Progenitor cell of endocrine pancreas (in vitro differentiated cells): ENCODE results near the gene DEFB114. TPM values are rescaled to one million over a fixed set of nuclear protein-coding genes. Genes with fewer than 3 reads are reported as not detected.

Experiments used
- DNase-seq: peaks from one replicate; pipeline ENCODE4 v3.0.0; 2021; ENCODE audit warnings: low spot score; ENCODE audit not compliant: unreplicated experiment
- H3K27ac Mint-ChIP-seq: 2 replicates; pipeline ENCODE4 v1.8.0; 2021; ENCODE audit warnings: mild to moderate bottlenecking, moderate library complexity, mixed read lengths
- H3K27me3 Mint-ChIP-seq: 2 replicates; pipeline ENCODE4 v1.8.0; 2021; ENCODE audit warnings: mixed read lengths
- H3K36me3 Mint-ChIP-seq: 2 replicates; pipeline ENCODE4 v1.8.0; 2022; ENCODE audit warnings: mixed read lengths; ENCODE audit not compliant: insufficient read depth
- H3K4me1 Mint-ChIP-seq: 2 replicates; pipeline ENCODE4 v1.8.0; 2021; ENCODE audit warnings: low read depth, mixed read lengths
- H3K4me3 Mint-ChIP-seq: 2 replicates; pipeline ENCODE4 v1.8.0; 2021; ENCODE audit warnings: low read depth, mild to moderate bottlenecking, moderate library complexity, mixed read lengths
- H3K9me3 Mint-ChIP-seq: 2 replicates; pipeline ENCODE4 v1.8.0; 2021; ENCODE audit warnings: low read depth, mixed read lengths
- CTCF ChIP-seq: fragments of 200-600 bp; sonication (generic); IDR thresholded peaks from one replicate; pipeline ENCODE4 v1.5.0; 2021; ENCODE audit warnings: antibody characterized with exemption, mild to moderate bottlenecking; ENCODE audit not compliant: unreplicated experiment
- total RNA-seq: library from RNA; stranded (reverse); gene quantifications from 2 replicates; pipeline ENCODE4 v1.2.1, GENCODE V29; 2021

The DEFB114 gene
- total RNA-seq, 1 donor from 2014 or later: not detected

GRCh38 chr6:49978332-49979226 lies 14.6 kb upstream of the DEFB114 start:
- no peaks in the 10 kb centered on the region for H3K27me3 Mint-ChIP-seq
- TF ChIP-seq CTCF: no peak
- no peak overlapping the region for H3K27ac Mint-ChIP-seq
- no peak for DNase-seq
- no peaks in the 10 kb centered on the region for H3K9me3 Mint-ChIP-seq
- no peaks in the 10 kb centered on the region for H3K36me3 Mint-ChIP-seq
- no peak overlapping the region for H3K4me3 Mint-ChIP-seq
- no peaks in the 10 kb centered on the region for H3K4me1 Mint-ChIP-seq

GRCh38 chr6:49969605-49970004 lies 5.6 kb upstream of the DEFB114 start, which contains the start of gene DEFB113:
TSS of gene DEFB113 (minus strand) at chr6:49969625. CDS start at chr6:49969625, 0 bp downstream.
- Mint-ChIP-seq H3K9me3 (no peaks in the 10 kb centered on the region), H3K4me3 (no peak within 1 kb of the TSS), H3K27me3 (no peaks in the 10 kb centered on the region), H3K27ac (no peak within 1 kb of the TSS), H3K36me3 (no peaks in the 10 kb centered on the region), H3K4me1 (no peaks in the 10 kb centered on the region)
- no peak for DNase-seq
- no peak for TF ChIP-seq CTCF

- TF ChIP-seq CTCF: no peak
- no peak for DNase-seq
- Mint-ChIP-seq H3K4me3 (no peak overlapping the region), H3K27me3 (no peaks in the 10 kb centered on the region), H3K4me1 (no peaks in the 10 kb centered on the region), H3K36me3 (no peaks in the 10 kb centered on the region), H3K27ac (no peak overlapping the region), H3K9me3 (no peaks in the 10 kb centered on the region)
Measured at GRCh38 chr6:49966823-49967222, 2.9 kb upstream of the DEFB114 start.

- no peaks in the 10 kb centered on the region for H3K36me3 Mint-ChIP-seq
- no peak for DNase-seq
- no peaks in the 10 kb centered on the region for H3K9me3 Mint-ChIP-seq
- no peak overlapping the region for H3K4me3 Mint-ChIP-seq
- no peaks in the 10 kb centered on the region for H3K4me1 Mint-ChIP-seq
- TF ChIP-seq CTCF: no peak
- H3K27ac Mint-ChIP-seq: no peak overlapping the region
- H3K27me3 Mint-ChIP-seq: no peaks in the 10 kb centered on the region
Measured at GRCh38 chr6:49966334-49966733, 2.4 kb upstream of the DEFB114 start.

GRCh38 chr6:49958180-49958579 lies 5.8 kb downstream of the DEFB114 start:
- Mint-ChIP-seq H3K4me1 (no peaks in the 10 kb centered on the region), H3K9me3 (peaks cover 4% of the 10 kb centered on the region), H3K4me3 (no peak overlapping the region), H3K27me3 (no peaks in the 10 kb centered on the region), H3K27ac (no peak overlapping the region), H3K36me3 (no peaks in the 10 kb centered on the region)
- DNase-seq: no peak
- TF ChIP-seq CTCF: no peak
